OCI-M1 (cell line): ENCODE measurements around the gene ALOX12B.
A peak's percentile ranks its signal among the peaks of the same experiment; 100 is the strongest.
"Not testable (repeated sequence)": the region's sequence is repeated elsewhere in the genome, so short reads cannot be mapped to it uniquely, and the experiment has no call there.

Source experiments
- DNase-seq: peaks from one replicate; lab custom pipeline; 2025; lab: John Stamatoyannopoulos, UW

Gene ALOX12B

GRCh38 chr17:8118769-8119580 is 31.5 kb upstream of the ALOX12B start:
- peak; percentile 98 for DNase-seq

- DNase-seq = no peak
These were observed 30.7 kb upstream of the ALOX12B start, which contains the start of gene ALOXE3 for GRCh38 chr17:8117980-8118768. TSS of gene ALOXE3 (minus strand) at chr17:8118514. CDS start at chr17:8117990, 524 bp downstream.

- DNase-seq = no peak
These were observed 30.0 kb upstream of the ALOX12B start for GRCh38 chr17:8117367-8117979.

- DNase-seq = no peak
These were observed 29.3 kb upstream of the ALOX12B start for GRCh38 chr17:8116776-8117175.

GRCh38 chr17:8110907-8111306 is 23.4 kb upstream of the ALOX12B start:
- DNase-seq = no peak

- no peak for DNase-seq
These were observed 22.9 kb upstream of the ALOX12B start for GRCh38 chr17:8110456-8110804.

- DNase-seq = peak; percentile 42
These were observed 22.3 kb upstream of the ALOX12B start for GRCh38 chr17:8109661-8110455.

GRCh38 chr17:8108972-8109660 is 21.6 kb upstream of the ALOX12B start:
- DNase-seq = no peak

- DNase-seq = not testable (repeated sequence)
These were observed 19.5 kb upstream of the ALOX12B start for GRCh38 chr17:8106980-8107379.

GRCh38 chr17:8105957-8106398 is 18.5 kb upstream of the ALOX12B start:
- DNase-seq = peak; percentile 65

GRCh38 chr17:8104911-8105310 is 17.4 kb upstream of the ALOX12B start:
- DNase-seq = no peak

- no peak for DNase-seq
These were observed 16.0 kb upstream of the ALOX12B start for GRCh38 chr17:8103549-8103948.

- DNase-seq = no peak
These were observed 14.2 kb upstream of the ALOX12B start for GRCh38 chr17:8101721-8102120.

- DNase-seq = no peak
These were observed 13.2 kb upstream of the ALOX12B start for GRCh38 chr17:8100763-8101162.

GRCh38 chr17:8100111-8100510 is 12.6 kb upstream of the ALOX12B start:
- DNase-seq = peak; percentile 21

- DNase-seq = no peak
These were observed 9.0 kb upstream of the ALOX12B start for GRCh38 chr17:8096541-8096940.

GRCh38 chr17:8095361-8095760 is 7.8 kb upstream of the ALOX12B start:
- no peak for DNase-seq

GRCh38 chr17:8091033-8091687 is 3.6 kb upstream of the ALOX12B start:
- no peak for DNase-seq

GRCh38 chr17:8089728-8090127 is 2.2 kb upstream of the ALOX12B start:
- no peak for DNase-seq

- DNase-seq = no peak
These were observed 375 bp upstream of the ALOX12B start for GRCh38 chr17:8087952-8088230.

- no peak for DNase-seq
These were observed 3.3 kb downstream of the ALOX12B start for GRCh38 chr17:8084250-8084649.
